Pancreas (tissue), 10 donors: ENCODE data around the gene TBK1. TPM values are rescaled to one million over a fixed set of nuclear protein-coding genes. Genes with fewer than 3 reads are reported as not detected.
"Not testable (repeated sequence)": the region's sequence is repeated elsewhere in the genome, so short reads cannot be mapped to it uniquely, and the experiment has no call there.

Experiments
- ATAC-seq, 4 donors: fragments of 200-7000 bp; cut with Tn5 transposase; one replicate each; pipeline versions ENCODE4 v1.8.0 to v1.9.1; 2020; ENCODE audit warnings: mild to moderate bottlenecking in 4 of 4, moderate library complexity in 4 of 4
- DNase-seq, 6 donors: peaks; one replicate each; pipeline ENCODE4 v3.0.0-alpha.2; 2020
- FAIRE-seq: peaks from 2 replicates; lab custom pipeline; 2012; peaks lifted over from hg19 to GRCh38; lab: Jason Lieb, UNC
- H3K27ac ChIP-seq, 4 donors: fragments of 200-600 bp; sonication (generic); 1 replicate in 3 of 4; 2 replicates in 1 of 4; pipeline versions ENCODE4 v1.5.0 to v1.8.0; 2020
- H3K27me3 ChIP-seq, 4 donors: fragments of 200-600 bp; one replicate each; pipeline ENCODE4 v1.8.0; 2021
- H3K36me3 ChIP-seq, 3 donors: fragments of 200-600 bp; sonication (generic) in 1 of 3; one replicate each; pipeline versions ENCODE4 v1.5.0 to v1.8.0; 2020 to 2021
- H3K4me1 ChIP-seq, 3 donors: fragments of 200-600 bp; one replicate each; pipeline ENCODE4 v1.8.0; 2021
- H3K4me3 ChIP-seq, 4 donors: fragments of 200-600 bp; sonication (generic) in 2 of 4; one replicate each; pipeline versions ENCODE4 v1.5.0 to v1.8.0; 2020 to 2021
- H3K9me3 ChIP-seq, 4 donors: fragments of 200-600 bp; one replicate each; pipeline ENCODE4 v1.8.0; 2021
- WGBS, 2 donors: extraction: QIAGEN DNeasy Blood & Tissue Kit; methylation state at CpG; one replicate each; pipeline ENCODE4 v1.1.7; 2013; 5-methylcytosine and 5-hydroxymethylcytosine counted together
- intact Hi-C, 3 donors: fragments of 100-400 bp; cut with DNase I; formaldehyde crosslinking; loops; one replicate each; pipeline versions ENCODE4 v1.11.1 to v1.14.2; 2022
- polyA plus RNA-seq, 2 donors: library from polyadenylated mRNA; stranded (reverse); fragments of 200-250 nt; gene quantifications; one replicate each; pipeline ENCODE4 v1.2.3, GENCODE V29; 2013
- total RNA-seq, 6 donors: library from RNA; stranded (reverse); fragmentation: NEBNext Ultra II Directional in 4 of 6; extraction: Animal tissue kit (Norgen Biotek cat#: 25700) in 4 of 6; gene quantifications; one replicate each; pipeline versions ENCODE4 v1.2.1 to v1.2.4, GENCODE V29; 2021 to 2023
- TF ChIP-seq, protein P1 (sequence below), 4 donors: fragments of 200-600 bp; sonication (generic) in 3 of 4; IDR thresholded peaks; one replicate each; pipeline versions ENCODE4 v1.5.0 to v1.8.0; 2021; ENCODE audit warnings: antibody characterized with exemption in 4 of 4
- donor health status: healthy with polysubstance abuse.
- donor health status: DM: no; HTN: no; CAD: no; lungs with moderate emphysema.
- donor health status: DM: no; HTN: no; CAD: no.
- donor health status: control.
- donor health status: control.
- donor health status: Bipolar disorder and iron deficiency.
- donor health status: DM: yes; HTN: yes; CAD: no.
- donor health status: DM: no; HTN: no; CAD: no.
- donor health status: DM: no; HTN: no; CAD: no.
- donor health status: DM: yes; HTN: yes; CAD: no.

Gene TBK1
- total and polyA plus RNA-seq, 8 donors, result 4.2 to 9.7 (median 6.2) TPM

GRCh38 chr12:64530566-64530965, 78.6 kb downstream of the TBK1 start:
- intact Hi-C loops, result no loop called here
- Histone ChIP-seq H3K36me3 (no peaks in the 10 kb centered on the region), H3K27ac (no peak overlapping the region), H3K27me3 (no peaks in the 10 kb centered on the region), H3K9me3 (no peaks in the 10 kb centered on the region), H3K4me1 (no peaks in the 10 kb centered on the region), H3K4me3 (no peak overlapping the region)
- TF ChIP-seq, protein P1, sequence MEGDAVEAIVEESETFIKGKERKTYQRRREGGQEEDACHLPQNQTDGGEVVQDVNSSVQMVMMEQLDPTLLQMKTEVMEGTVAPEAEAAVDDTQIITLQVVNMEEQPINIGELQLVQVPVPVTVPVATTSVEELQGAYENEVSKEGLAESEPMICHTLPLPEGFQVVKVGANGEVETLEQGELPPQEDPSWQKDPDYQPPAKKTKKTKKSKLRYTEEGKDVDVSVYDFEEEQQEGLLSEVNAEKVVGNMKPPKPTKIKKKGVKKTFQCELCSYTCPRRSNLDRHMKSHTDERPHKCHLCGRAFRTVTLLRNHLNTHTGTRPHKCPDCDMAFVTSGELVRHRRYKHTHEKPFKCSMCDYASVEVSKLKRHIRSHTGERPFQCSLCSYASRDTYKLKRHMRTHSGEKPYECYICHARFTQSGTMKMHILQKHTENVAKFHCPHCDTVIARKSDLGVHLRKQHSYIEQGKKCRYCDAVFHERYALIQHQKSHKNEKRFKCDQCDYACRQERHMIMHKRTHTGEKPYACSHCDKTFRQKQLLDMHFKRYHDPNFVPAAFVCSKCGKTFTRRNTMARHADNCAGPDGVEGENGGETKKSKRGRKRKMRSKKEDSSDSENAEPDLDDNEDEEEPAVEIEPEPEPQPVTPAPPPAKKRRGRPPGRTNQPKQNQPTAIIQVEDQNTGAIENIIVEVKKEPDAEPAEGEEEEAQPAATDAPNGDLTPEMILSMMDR (IDR thresholded peaks at IDR 0.05), result no peak
- DNase-seq (no peak), FAIRE-seq (no peak), ATAC-seq (no peak)
- WGBS, 2 donors, result 73 to 83% methylated on average over 2 of the region's 2 CpGs

DNA sequence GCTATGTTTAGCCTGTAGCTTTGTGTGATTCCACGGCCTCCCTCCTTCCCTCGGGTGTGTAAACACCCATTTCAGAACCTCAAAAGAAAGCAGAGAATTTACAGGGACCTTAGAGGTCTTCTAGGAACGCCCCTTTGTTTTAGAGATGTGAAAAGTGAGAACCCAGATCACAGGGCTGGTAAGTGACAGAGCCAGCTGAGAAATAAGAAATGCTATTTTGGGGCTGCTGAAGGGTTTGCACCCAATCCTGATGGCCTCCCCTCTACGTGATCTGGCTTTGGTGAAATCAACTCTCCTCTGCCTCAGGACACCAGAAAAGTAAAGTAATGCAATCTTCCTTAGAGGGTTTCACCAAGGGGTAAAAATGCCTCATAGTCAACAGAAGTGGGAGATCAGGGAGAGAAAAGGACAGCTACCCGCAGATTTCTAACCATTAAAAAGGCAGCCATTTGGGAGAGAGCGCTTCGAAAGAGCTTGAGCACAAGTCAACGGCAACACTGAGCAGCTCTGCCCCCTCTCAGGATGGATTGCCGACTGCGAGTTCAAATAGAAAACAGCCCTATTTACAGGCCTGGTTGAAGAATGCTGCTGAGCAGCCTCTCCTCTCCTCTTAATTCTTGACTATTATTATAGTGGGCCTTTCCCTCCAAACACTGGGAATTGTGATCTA, 79.9 kb downstream of the TBK1 start:
- no peak for DNase-seq
- intact Hi-C loops, result no loop called here
- H3K36me3 ChIP-seq, result no peaks in the 10 kb centered on the region
- no peak overlapping the region for H3K27ac ChIP-seq
- no peaks in the 10 kb centered on the region for H3K9me3 ChIP-seq
- WGBS, 2 donors, result 72 to 77% methylated on average over 10 of the region's 10 CpGs
- H3K4me1 ChIP-seq, result no peaks in the 10 kb centered on the region
- H3K27me3 ChIP-seq, result no peaks in the 10 kb centered on the region
- FAIRE-seq, result no peak
- TF ChIP-seq, protein P1 (IDR thresholded peaks at IDR 0.05), result no peak
- ATAC-seq, result no peak
- no peak overlapping the region for H3K4me3 ChIP-seq

- FAIRE-seq (no peak), DNase-seq (no peak)
- 92% methylated on average over 11 of the region's 11 CpGs for WGBS, 2 donors
Measured at GRCh38 chr12:64532734-64533351, 80.9 kb downstream of the TBK1 start.

DNA sequence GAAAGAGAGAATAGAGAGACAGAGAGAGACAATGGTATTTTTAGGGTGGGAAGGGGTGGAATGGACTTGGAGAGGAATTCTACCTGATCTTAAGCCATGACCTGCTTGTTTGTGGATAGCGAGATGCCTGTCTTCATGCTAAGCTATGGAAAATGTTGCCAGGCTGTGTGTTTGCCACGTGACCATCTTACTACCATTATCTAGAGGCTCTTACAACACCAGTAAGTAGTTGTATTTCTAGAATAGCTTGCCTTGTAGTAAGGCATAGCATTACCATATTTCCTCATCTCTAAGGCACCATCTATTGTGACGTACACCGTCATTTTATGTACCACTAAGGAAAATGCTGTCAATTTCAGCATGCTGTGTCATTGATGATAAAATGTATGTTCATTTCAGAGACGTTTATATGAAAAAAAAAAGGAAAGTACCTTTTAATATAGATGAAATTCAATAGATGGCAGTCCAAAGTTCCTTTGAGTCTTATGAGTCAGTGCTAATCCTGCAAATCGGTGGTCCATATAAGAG, 82.8 kb downstream of the TBK1 start:
- Histone ChIP-seq H3K4me1 (no peaks in the 10 kb centered on the region), H3K36me3 (no peaks in the 10 kb centered on the region), H3K9me3 (no peaks in the 10 kb centered on the region), H3K27me3 (no peaks in the 10 kb centered on the region), H3K27ac (no peak overlapping the region), H3K4me3 (no peak overlapping the region)
- FAIRE-seq (no peak), ATAC-seq (no peak), DNase-seq (no peak)
- 63 to 75% methylated on average over 6 of the region's 6 CpGs for WGBS, 2 donors
- TF ChIP-seq, protein P1 (IDR thresholded peaks at IDR 0.05), result no peak
- intact Hi-C loops, result no loop called here

More at GRCh38 chr12:64532734-64533351, 80.9 kb downstream of the TBK1 start:
- Histone ChIP-seq H3K27me3 (no peaks in the 10 kb centered on the region), H3K36me3 (no peaks in the 10 kb centered on the region), H3K4me3 (no peak overlapping the region), H3K9me3 (no peaks in the 10 kb centered on the region), H3K27ac (no peak overlapping the region), H3K4me1 (no peaks in the 10 kb centered on the region)
- no peak for ATAC-seq
- intact Hi-C loops, result no loop called here
- TF ChIP-seq, protein P1 (IDR thresholded peaks at IDR 0.05), result no peak

- no peaks in the 10 kb centered on the region for H3K9me3 ChIP-seq
- 87 to 90% methylated on average over 4 of the region's 4 CpGs for WGBS, 2 donors
- no peak overlapping the region for H3K27ac ChIP-seq
- no peak for FAIRE-seq
- no peak for DNase-seq
- H3K4me3 ChIP-seq, result no peak overlapping the region
- intact Hi-C loops, result no loop called here
- ATAC-seq, result no peak
- no peaks in the 10 kb centered on the region for H3K36me3 ChIP-seq
- TF ChIP-seq, protein P1 (IDR thresholded peaks at IDR 0.05), result no peak
- H3K27me3 ChIP-seq, result no peaks in the 10 kb centered on the region
- H3K4me1 ChIP-seq, result no peaks in the 10 kb centered on the region
Measured at GRCh38 chr12:64538121-64538520, 86.2 kb downstream of the TBK1 start.

DNA sequence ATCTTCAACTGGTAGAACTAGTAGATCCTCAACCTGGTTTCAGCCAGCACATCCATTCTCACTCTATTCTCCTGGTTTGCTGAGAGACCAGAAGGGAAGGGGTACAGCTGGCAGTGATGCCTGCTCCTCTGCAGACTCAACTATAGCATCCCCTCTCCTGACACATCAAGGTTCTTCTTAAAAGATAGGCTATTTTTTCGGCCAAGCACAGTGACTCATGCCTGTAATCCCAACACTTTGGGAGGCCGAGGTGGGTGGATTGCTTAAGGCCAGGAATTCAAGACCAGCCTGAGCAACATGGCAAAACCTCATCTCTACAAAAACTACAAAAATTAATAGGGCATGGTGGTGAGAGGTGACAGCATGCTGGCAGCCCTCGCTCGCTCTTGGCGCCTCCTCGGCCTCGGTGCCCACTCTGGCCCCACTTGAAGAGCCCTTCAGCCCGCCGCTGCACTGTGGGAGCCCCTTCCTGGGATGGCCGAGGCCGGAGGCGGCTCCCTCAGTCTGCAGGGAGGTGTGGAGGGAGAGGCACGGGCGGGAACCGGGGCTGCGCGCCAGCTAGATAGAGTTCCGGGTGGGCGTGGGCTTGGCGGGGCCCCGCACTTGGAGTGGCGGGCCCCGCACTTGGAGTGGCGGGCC, 90.6 kb downstream of the TBK1 start:
- 71 to 86% methylated on average over 12 to 23 of the region's 24 CpGs for WGBS, 2 donors
- intact Hi-C loops, H3K9me3 ChIP-seq, H3K4me1 ChIP-seq, H3K27ac ChIP-seq, H3K27me3 ChIP-seq, ATAC-seq, H3K36me3 ChIP-seq, FAIRE-seq: not testable (repeated sequence)
- DNase-seq, result peak in 2 of 6 donors; percentile 20 to 53
- peak overlapping the region in 1 of 4 donors; percentile 18 for H3K4me3 ChIP-seq
